Spleen (tissue), 7 donors: ENCODE measurements around the gene PHTF1.

Source experiments
- CTCF ChIP-seq, 11 experiments: fragments of 200-600 bp in 7 of 11; fragments of 450-650 bp in 4 of 11; sonication (generic) in 4 of 11; IDR thresholded peaks in 8 of 11; conservative IDR thresholded peaks in 3 of 11; 1 replicate in 7 of 11; 2 replicates in 4 of 11; pipeline versions ENCODE4 v1.4.0 to v1.8.0; 2016 to 2021; ENCODE audit warnings: antibody characterized with exemption in 11 of 11, inconsistent platforms in 4 of 11, mild to moderate bottlenecking in 1 of 11
- POLR2AphosphoS5 ChIP-seq, 3 donors: sonication (generic); formaldehyde crosslinking; IDR thresholded peaks; one replicate each; pipeline ENCODE4 v1.5.1; 2017; ENCODE audit warnings: antibody characterized with exemption in 3 of 3
- donor health status: DM: no; HTN: no; CAD: no; lungs with moderate emphysema.
- donor health status: DM: no; HTN: no; CAD: no.
- donor health status: DM: no; HTN: no; CAD: no.

- TF ChIP-seq CTCF (IDR thresholded peaks at IDR 0.05 in 8 of 11, conservative IDR thresholded peaks at IDR 0.05 in 3 of 11) (no peak), POLR2AphosphoS5 (IDR thresholded peaks at IDR 0.05) (no peak)
Observed at GRCh38 chr1:113652771-113653170, 106.5 kb downstream of the PHTF1 start.
